ENCODE measurements around the gene CREBL2.
"Not testable (repeated sequence)": the region's sequence is repeated elsewhere in the genome, so short reads cannot be mapped to it uniquely, and the experiment has no call there.

The CREBL2 gene
- 98.7 to 121 reads per million in 2 donors for total RNA-seq

- DNase-seq: peak; percentile 79
Measured at GRCh38 chr12:12611512-12612306, at the start of gene CREBL2. Gene CREBL2, plus strand, starts transcription at chr12:12611876. Its CDS starts 297 bp downstream, at chr12:12612173.

GRCh38 chr12:12562016-12562483 lies 49.6 kb upstream of the CREBL2 start:
- DNase-seq: peak; percentile 26

GRCh38 chr12:12562585-12563261 lies 49.0 kb upstream of the CREBL2 start, which contains the start of gene DUSP16:
Gene DUSP16, minus strand, starts transcription at chr12:12562863. Its CDS starts 41,765 bp downstream, at chr12:12521098.
- peak; percentile 71 for DNase-seq

- DNase-seq: no peak
Measured at GRCh38 chr12:12563290-12563928, 48.3 kb upstream of the CREBL2 start.

- no peak for DNase-seq
Measured at GRCh38 chr12:12564911-12565310, 46.8 kb upstream of the CREBL2 start.

GRCh38 chr12:12565971-12566370 lies 45.7 kb upstream of the CREBL2 start:
- not testable (repeated sequence) for DNase-seq

- DNase-seq: no peak
Measured at GRCh38 chr12:12572659-12573058, 39.0 kb upstream of the CREBL2 start.

GRCh38 chr12:12577786-12578185 lies 33.9 kb upstream of the CREBL2 start:
- no peak for DNase-seq

- not testable (repeated sequence) for DNase-seq
Measured at GRCh38 chr12:12580716-12581115, 31.0 kb upstream of the CREBL2 start.

- DNase-seq: no peak
Measured at GRCh38 chr12:12582193-12582881, 29.3 kb upstream of the CREBL2 start.

- no peak for DNase-seq
Measured at GRCh38 chr12:12582895-12583303, 28.8 kb upstream of the CREBL2 start.

- no peak for DNase-seq
Measured at GRCh38 chr12:12583510-12584178, 28.0 kb upstream of the CREBL2 start.

GRCh38 chr12:12585115-12585863 lies 26.4 kb upstream of the CREBL2 start:
- DNase-seq: no peak

GRCh38 chr12:12586879-12587675 lies 24.6 kb upstream of the CREBL2 start:
- DNase-seq: no peak

- DNase-seq: no peak
Measured at GRCh38 chr12:12587878-12588277, 23.8 kb upstream of the CREBL2 start.

GRCh38 chr12:12588436-12588835 lies 23.2 kb upstream of the CREBL2 start:
- DNase-seq: not testable (repeated sequence)

- no peak for DNase-seq
Measured at GRCh38 chr12:12590961-12591360, 20.7 kb upstream of the CREBL2 start.

GRCh38 chr12:12592930-12593329 lies 18.7 kb upstream of the CREBL2 start:
- no peak for DNase-seq

- not testable (repeated sequence) for DNase-seq
Measured at GRCh38 chr12:12595929-12596328, 15.7 kb upstream of the CREBL2 start.

GRCh38 chr12:12596598-12596997 lies 15.1 kb upstream of the CREBL2 start:
- not testable (repeated sequence) for DNase-seq
